Common myeloid progenitor, CD34-positive (primary cell): ENCODE results near the gene TMEM248.

Experiments used
- CTCF ChIA-PET: fragments of 350-600 bp; sonication (Branson Sonifier 250); formaldehyde crosslinking; loops from one replicate; lab custom pipeline; 2021; ENCODE audit warnings: antibody characterized with exemption; lab: Charles Lee
- POLR2A ChIA-PET: fragments of 350-600 bp; sonication (Branson Sonifier 250); formaldehyde crosslinking; loops from one replicate; lab custom pipeline; 2021; ENCODE audit warnings: antibody characterized with exemption; lab: Charles Lee
- DNase-seq, 3 donors: peaks; one replicate each; pipeline versions ENCODE4 v3.0.0 to v3.0.0-alpha.2; 2013
- H3K27ac ChIP-seq, 2 experiments: 1 replicate in 1 of 2; 2 replicates in 1 of 2; pipeline ENCODE4 v1.7.0; 2013; ENCODE audit warnings: inconsistent platforms in 2 of 2, low read length in 2 of 2, mild to moderate bottlenecking in 2 of 2, low read depth in 1 of 2, moderate library complexity in 1 of 2; ENCODE audit not compliant: severe bottlenecking in 2 of 2, insufficient read depth in 1 of 2, poor library complexity in 1 of 2
- H3K27me3 ChIP-seq, 5 experiments: replicated peaks in 2 of 5; 1 replicate in 3 of 5; 2 replicates in 2 of 5; pipeline versions ENCODE4 v1.6.1 to v1.7.0; 2013; ENCODE audit warnings: low read length in 4 of 5, mild to moderate bottlenecking in 2 of 5, moderate library complexity in 2 of 5, inconsistent platforms in 1 of 5; ENCODE audit not compliant: insufficient read depth in 5 of 5, control insufficient read depth in 4 of 5
- H3K36me3 ChIP-seq, 4 experiments: 1 replicate in 2 of 4; 2 replicates in 2 of 4; pipeline versions ENCODE4 v1.6.1 to v1.7.0; 2013; ENCODE audit warnings: low read length in 3 of 4, control low read depth in 1 of 4, mild to moderate bottlenecking in 1 of 4; ENCODE audit not compliant: control insufficient read depth in 4 of 4, insufficient read depth in 4 of 4
- H3K4me1 ChIP-seq, 4 experiments: 1 replicate in 3 of 4; 2 replicates in 1 of 4; pipeline versions ENCODE4 v1.6.1 to v1.7.1; 2013; ENCODE audit warnings: low read length in 3 of 4, mild to moderate bottlenecking in 3 of 4, control low read depth in 1 of 4, inconsistent platforms in 1 of 4, moderate library complexity in 1 of 4; ENCODE audit not compliant: control insufficient read depth in 4 of 4, insufficient read depth in 4 of 4; ENCODE audit errors: control extremely low read depth in 1 of 4
- H3K4me3 ChIP-seq, 7 experiments: 1 replicate in 4 of 7; 2 replicates in 3 of 7; pipeline versions ENCODE4 v1.5.1 to v1.7.0; 2013; ENCODE audit warnings: mild to moderate bottlenecking in 7 of 7, low read length in 6 of 7, moderate library complexity in 6 of 7, inconsistent platforms in 2 of 7, low read depth in 2 of 7, control low read depth in 1 of 7; ENCODE audit not compliant: insufficient read depth in 4 of 7, control insufficient read depth in 1 of 7; ENCODE audit errors: extremely low read depth in 1 of 7
- H3K9me3 ChIP-seq, 5 experiments: 1 replicate in 4 of 5; 2 replicates in 1 of 5; pipeline versions ENCODE4 v1.6.1 to v1.7.1; 2013; ENCODE audit warnings: low read length in 4 of 5, mild to moderate bottlenecking in 2 of 5, inconsistent platforms in 1 of 5, low read depth in 1 of 5, moderate library complexity in 1 of 5; ENCODE audit not compliant: control insufficient read depth in 4 of 5, insufficient read depth in 2 of 5; ENCODE audit errors: control extremely low read depth in 1 of 5
- WGBS: methylation state at CpG from one replicate; pipeline ENCODE4 v1.1.5; 2013; ENCODE audit not compliant: insufficient coverage; 5-methylcytosine and 5-hydroxymethylcytosine counted together

Gene TMEM248

GRCh38 chr7:66901941-66902843 lies 18.8 kb upstream of the TMEM248 start:
- Histone ChIP-seq H3K4me1 (no peaks in the 10 kb centered on the region), H3K9me3 (no peaks in the 10 kb centered on the region), H3K4me3 (no peak overlapping the region), H3K27me3 (no peaks in the 10 kb centered on the region), H3K27ac (no peak overlapping the region), H3K36me3 (peaks cover 0 to 52% (median 8%) of the 10 kb centered on the region in 4 experiments)
- DNase-seq, result no peak
- CTCF ChIA-PET, result interaction anchor here (1.1 to 1.8 kb wide), 6 partner anchors 7 to 58 kb away, joined by 3 to 5 read pairs (median 4); no protein-coding TSS in a partner anchor
- 94% methylated on average over 37 of the region's 47 CpGs for WGBS
- POLR2A ChIA-PET, result interaction anchor here (0.6 kb wide), 1 partner anchor 1151 kb away, joined by 3 read pairs; no protein-coding TSS in a partner anchor

DNA sequence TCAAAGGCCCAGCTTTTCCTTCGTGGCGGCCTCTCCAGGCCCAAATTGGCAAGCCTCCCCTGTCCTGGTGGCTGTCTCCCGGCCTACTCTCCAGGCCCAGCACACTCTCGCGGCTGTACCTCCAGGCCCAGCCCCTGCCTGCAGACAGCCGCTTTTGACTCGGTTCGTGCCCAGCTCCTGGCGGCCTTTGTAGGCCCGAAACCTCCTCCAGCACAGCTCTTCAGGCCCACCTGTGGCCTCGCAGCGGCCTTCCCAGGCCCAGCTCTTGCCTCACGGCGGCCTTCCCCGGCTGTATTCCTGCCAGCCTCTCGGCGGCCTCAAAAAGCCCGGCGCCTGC lies 18.2 kb upstream of the TMEM248 start:
- ChIA-PET POLR2A (interaction anchor here (0.6 kb wide), 1 partner anchor 1152 kb away, joined by 3 read pairs; no protein-coding TSS in a partner anchor), CTCF (interaction anchor here (1.1 to 1.8 kb wide), 4 partner anchors 8 to 58 kb away, joined by 3 to 5 read pairs (median 4); no protein-coding TSS in a partner anchor)
- Histone ChIP-seq H3K4me3 (no peak overlapping the region), H3K27me3 (no peaks in the 10 kb centered on the region), H3K27ac (no peak overlapping the region), H3K36me3 (peaks cover 0 to 52% (median 8%) of the 10 kb centered on the region in 4 experiments), H3K9me3 (no peaks in the 10 kb centered on the region), H3K4me1 (no peaks in the 10 kb centered on the region)
- DNase-seq, result no peak
- WGBS, result 97% methylated on average over 19 of the region's 19 CpGs

GRCh38 chr7:66903360-66904062 lies 17.5 kb upstream of the TMEM248 start:
- POLR2A ChIA-PET, result interaction anchor here (0.9 kb wide), 1 partner anchor 18 kb away, joined by 3 read pairs; the partner anchor contains the start of gene TMEM248
- Histone ChIP-seq H3K36me3 (peaks cover 0 to 48% (median 8%) of the 10 kb centered on the region in 4 experiments), H3K4me3 (no peak overlapping the region), H3K27ac (no peak overlapping the region), H3K9me3 (no peaks in the 10 kb centered on the region), H3K4me1 (peaks cover 0 to 3% (median 0%) of the 10 kb centered on the region in 4 experiments), H3K27me3 (no peaks in the 10 kb centered on the region)
- CTCF ChIA-PET, result interaction anchor here (0.6 to 2.6 kb wide), 6 partner anchors 8 to 80 kb away, joined by 3 to 14 read pairs (median 4); no protein-coding TSS in a partner anchor
- no peak for DNase-seq
- 99% methylated on average over 22 of the region's 32 CpGs for WGBS

DNA sequence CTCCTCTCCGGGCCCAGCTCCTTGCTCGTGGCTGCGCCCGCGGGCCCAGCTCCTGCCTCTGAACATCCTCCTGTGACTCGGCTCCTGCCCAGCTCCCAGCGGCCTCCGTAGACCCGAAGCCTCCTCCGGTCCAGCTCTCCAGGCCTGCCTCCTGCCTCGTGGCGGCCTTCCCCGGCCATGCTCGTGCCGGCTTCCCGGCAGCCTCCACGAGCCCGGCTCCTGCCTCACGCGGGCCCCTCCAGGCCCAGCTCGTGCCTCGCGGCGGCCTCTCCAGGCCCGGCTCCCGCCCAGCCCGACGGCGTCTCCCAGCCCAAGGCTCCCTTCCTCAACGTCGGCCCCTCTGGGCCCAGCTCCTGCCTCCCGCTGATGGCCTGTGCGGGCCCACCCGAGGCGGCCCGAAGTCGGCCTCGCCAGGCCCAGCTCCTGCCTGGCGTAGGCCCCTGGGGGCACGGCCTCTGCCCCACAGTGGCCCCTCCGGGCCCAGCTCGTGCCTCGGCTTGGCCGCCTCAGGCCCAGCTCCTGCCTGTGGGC lies 16.9 kb upstream of the TMEM248 start:
- ChIA-PET CTCF (interaction anchor here (1.4 to 2.6 kb wide), 4 partner anchors 9 to 60 kb away, joined by 3 to 14 read pairs (median 6); no protein-coding TSS in a partner anchor), POLR2A (interaction anchor here (0.9 kb wide), 1 partner anchor 17 kb away, joined by 3 read pairs; the partner anchor contains the start of gene TMEM248)
- Histone ChIP-seq H3K27ac (no peak overlapping the region), H3K4me3 (no peak overlapping the region), H3K4me1 (peaks cover 0 to 3% (median 0%) of the 10 kb centered on the region in 4 experiments), H3K36me3 (peaks cover 0 to 43% (median 5%) of the 10 kb centered on the region in 4 experiments), H3K9me3 (no peaks in the 10 kb centered on the region), H3K27me3 (no peaks in the 10 kb centered on the region)
- 95% methylated on average over 43 of the region's 44 CpGs for WGBS
- no peak for DNase-seq

DNA sequence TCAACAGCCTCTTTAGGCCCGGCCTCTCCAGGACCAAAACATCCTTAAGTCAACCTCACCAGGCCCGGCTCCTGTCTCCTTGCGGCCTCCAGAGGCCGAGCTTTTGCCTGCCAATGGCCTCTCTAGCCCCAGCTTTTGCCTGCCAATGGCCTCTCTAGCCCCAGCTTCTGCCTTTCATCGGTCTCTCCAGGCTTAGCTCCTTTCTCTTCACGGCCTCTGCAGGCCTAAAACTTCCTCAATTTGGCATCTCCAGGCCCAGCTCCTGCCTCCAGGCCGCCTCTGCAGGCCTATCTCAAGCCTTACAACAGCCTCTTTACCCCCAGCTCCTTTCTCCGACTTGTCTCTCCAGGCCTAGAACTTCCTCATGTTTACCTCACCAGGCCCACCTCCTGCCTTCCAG lies 15.7 kb upstream of the TMEM248 start:
- Histone ChIP-seq H3K9me3 (no peaks in the 10 kb centered on the region), H3K27ac (no peak overlapping the region), H3K27me3 (no peaks in the 10 kb centered on the region), H3K36me3 (peaks cover 0 to 34% (median 3%) of the 10 kb centered on the region in 4 experiments), H3K4me1 (peaks cover 0 to 3% (median 0%) of the 10 kb centered on the region in 4 experiments), H3K4me3 (no peak overlapping the region)
- ChIA-PET CTCF (interaction anchor here (0.6 to 2.6 kb wide), 6 partner anchors 10 to 368 kb away, joined by 3 to 14 read pairs (median 4); no protein-coding TSS in a partner anchor), POLR2A (interaction anchor here (0.6 kb wide), 1 partner anchor 36 kb away, joined by 4 read pairs; no protein-coding TSS in a partner anchor)
- no peak for DNase-seq
- 97% methylated on average over 8 of the region's 8 CpGs for WGBS

DNA sequence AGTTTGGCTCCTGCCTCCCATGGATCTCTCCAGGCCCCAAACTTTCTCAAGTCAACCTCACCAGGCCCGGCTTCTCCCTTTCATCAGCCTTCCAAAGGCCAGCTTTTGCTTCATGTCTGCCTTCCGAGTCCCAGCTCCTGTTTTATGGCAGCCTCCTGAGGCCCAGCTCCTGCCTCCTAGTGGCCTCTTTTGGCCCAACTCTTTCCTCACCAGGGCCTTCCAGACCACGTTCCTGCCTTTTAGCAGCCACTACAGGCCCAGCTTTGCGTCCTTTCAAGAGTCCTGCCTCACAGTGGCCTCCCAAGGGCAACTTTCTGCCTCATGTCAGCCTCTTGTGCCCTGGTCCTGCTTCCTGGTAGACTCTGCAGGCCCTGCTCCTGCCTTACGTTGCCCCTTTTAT lies 15.3 kb upstream of the TMEM248 start:
- ChIA-PET CTCF (interaction anchor here (0.6 to 2.6 kb wide), 6 partner anchors 10 to 368 kb away, joined by 3 to 14 read pairs (median 4); no protein-coding TSS in a partner anchor), POLR2A (interaction anchor here (0.6 kb wide), 1 partner anchor 35 kb away, joined by 4 read pairs; no protein-coding TSS in a partner anchor)
- WGBS, result 96% methylated on average over 5 of the region's 5 CpGs
- H3K4me1 ChIP-seq, result peaks cover 0 to 3% (median 0%) of the 10 kb centered on the region in 4 experiments
- peaks cover 0 to 34% (median 3%) of the 10 kb centered on the region in 4 experiments for H3K36me3 ChIP-seq
- H3K27me3 ChIP-seq, result no peaks in the 10 kb centered on the region
- DNase-seq, result no peak
- H3K27ac ChIP-seq, result no peak overlapping the region
- no peak overlapping the region for H3K4me3 ChIP-seq
- no peaks in the 10 kb centered on the region for H3K9me3 ChIP-seq
